Measurements from ENCODE around the gene NOC2L. TPM values are rescaled to one million over a fixed set of nuclear protein-coding genes. Genes with fewer than 3 reads are reported as not detected.

Gene NOC2L
- total RNA-seq, 1 experiment from 2014 or later, result 130 TPM

- Histone ChIP-seq H3K9me3 (ENCODE audit: control insufficient read depth, low read depth, low read length) (no peaks in the 10 kb centered on the region), H3K4me2 (ENCODE audit: insufficient read depth, insufficient read length, low read length) (peak overlapping the region; percentile 36), H3K23ac (ENCODE audit: insufficient read length, low read depth, low read length) (no peak overlapping the region), H4K91ac (ENCODE audit: insufficient read length, low read depth, low read length) (no peak overlapping the region), H4K5ac (ENCODE audit: insufficient read length, low read depth, low read length) (no peak overlapping the region), H3K14ac (ENCODE audit: insufficient read depth, low read length) (no peak overlapping the region), H2BK20ac (ENCODE audit: low read depth, low read length, poor library complexity, severe bottlenecking) (no peak overlapping the region), H2BK12ac (ENCODE audit: insufficient read length, low read depth, low read length) (no peak overlapping the region), H3K27me3 (ENCODE audit: insufficient read depth, low read length) (peaks cover 38% of the 10 kb centered on the region), H4K20me1 (ENCODE audit: control insufficient read depth, insufficient read depth, insufficient read length) (no peaks in the 10 kb centered on the region), H2BK15ac (ENCODE audit: low read depth, low read length) (no peak overlapping the region), H2BK5ac (ENCODE audit: insufficient read length, low read length) (no peak overlapping the region), H3K4me1 (ENCODE audit: insufficient read depth, low read length) (no peaks in the 10 kb centered on the region), H2AK5ac (ENCODE audit: insufficient read length, low read length) (no peak overlapping the region), H3K79me2 (ENCODE audit: insufficient read depth, low read length) (no peaks in the 10 kb centered on the region), H3K27ac (ENCODE audit: insufficient read length, low read depth, low read length) (no peak overlapping the region), H2AFZ (ENCODE audit: low read length) (no peak overlapping the region), H3K23me2 (ENCODE audit: insufficient read length, low read depth, low read length, poor library complexity, severe bottlenecking) (peaks cover 6% of the 10 kb centered on the region), H2BK120ac (ENCODE audit: low read depth, low read length, poor library complexity, severe bottlenecking) (no peak overlapping the region), H3K18ac (ENCODE audit: insufficient read length, low read depth, low read length) (no peak overlapping the region), H3K9ac (ENCODE audit: extremely low read depth, insufficient read length, low read length) (no peak overlapping the region), H3T11ph (ENCODE audit: low read length) (no peak overlapping the region), H3K4ac (ENCODE audit: low read depth, low read length) (no peak overlapping the region), H3K56ac (ENCODE audit: insufficient read length, low read depth, low read length) (no peak overlapping the region), H4K8ac (replicated peaks; ENCODE audit: insufficient read length, low read depth, low read length) (no peak overlapping the region), H3K79me1 (ENCODE audit: insufficient read depth, low read depth, low read length, poor library complexity, severe bottlenecking) (no peaks in the 10 kb centered on the region)
- Mint-ChIP-seq H3K4me1 (peaks cover 3 to 39% of the 10 kb centered on the region in 2 experiments), H3K27ac (no peak overlapping the region), H3K4me3 (peak overlapping the region; percentile 51 to 75), H3K36me3 (ENCODE audit: insufficient read depth in 1 of 3, low read depth in 3 of 3) (peaks cover 8 to 20% (median 12%) of the 10 kb centered on the region in 3 experiments), H3K9me3 (no peaks in the 10 kb centered on the region), H3K27me3 (ENCODE audit: low read depth) (peaks cover 61% of the 10 kb centered on the region)
- TF ChIP-seq CTCF (conservative IDR thresholded peaks at IDR 0.05), result no peak
- WGBS (ENCODE audit: extremely low coverage, insufficient read length, low lambda C conversion rate), result no CpG with 5 or more reads among the region's 36 CpGs
- DNase-seq, result no peak
Observed at GRCh38 chr1:941015-941587, 18.0 kb downstream of the NOC2L start.

Data from H9 (cell line).